ENCODE data around the gene MFRP.

Gene MFRP

DNA sequence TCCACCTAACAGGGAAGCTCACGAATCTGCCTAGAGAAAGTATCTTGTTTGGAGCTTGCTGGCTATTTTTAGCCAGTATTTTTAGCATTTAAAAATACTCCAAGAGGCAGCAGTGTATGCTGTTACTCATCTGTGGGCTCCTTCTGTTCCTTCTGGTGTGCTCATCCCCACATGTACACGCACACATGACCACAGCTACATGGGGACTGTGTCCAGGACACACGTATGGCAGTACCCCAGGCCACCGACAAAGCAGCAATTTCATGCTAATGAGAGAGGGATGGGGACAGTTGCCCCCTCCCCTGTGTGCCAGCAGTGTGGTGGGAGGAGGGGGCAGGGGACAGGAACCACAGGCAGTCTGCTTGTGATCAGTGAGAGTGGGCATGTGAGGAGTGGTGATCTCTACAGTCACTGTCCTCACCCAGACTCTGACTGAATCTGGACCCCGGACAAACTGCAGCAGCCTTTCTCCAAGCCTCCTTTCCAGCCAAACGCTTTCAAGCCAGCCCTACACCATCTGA, 18.6 kb upstream of the MFRP start:
- no peak overlapping the region for H3K27ac ChIP-seq (ENCODE audit: low read depth, low read length)
- no peaks in the 10 kb centered on the region for H3K9me2 ChIP-seq (replicated peaks; ENCODE audit: insufficient read depth, low read length)
- no peak overlapping the region for H3K9ac ChIP-seq (ENCODE audit: low read length)
- no peaks in the 10 kb centered on the region for H3K27me3 ChIP-seq (ENCODE audit: low read length)
- H3K4me2 ChIP-seq (ENCODE audit: low read depth, low read length, poor library complexity, severe bottlenecking), result no peak overlapping the region
- TF ChIP-seq CTCF (IDR thresholded peaks at IDR 0.05; ENCODE audit: insufficient read depth, low read length, poor library complexity, severe bottlenecking) (no peak), EZH2phosphoT487 (conservative IDR thresholded peaks at IDR 0.05; ENCODE audit: low read length) (no peak)
- H3K4me3 ChIP-seq (ENCODE audit: insufficient read depth, low read length, poor library complexity, severe bottlenecking), result no peak overlapping the region
- H4K20me1 ChIP-seq (ENCODE audit: low read depth, low read length), result no peaks in the 10 kb centered on the region
- no peaks in the 10 kb centered on the region for H3K36me3 ChIP-seq (ENCODE audit: low read length)
- H3K9me3 ChIP-seq (ENCODE audit: insufficient read depth, low read length), result no peaks in the 10 kb centered on the region
- H3K79me2 ChIP-seq (ENCODE audit: insufficient read depth, low read length), result no peaks in the 10 kb centered on the region
- H3F3A ChIP-seq (ENCODE audit: insufficient read depth), result no peaks in the 10 kb centered on the region
- no peak overlapping the region for H2AFZ ChIP-seq (ENCODE audit: low read depth, low read length, severe bottlenecking)

GRCh38 chr11:119363851-119364590, 17.5 kb upstream of the MFRP start:
- Histone ChIP-seq H4K20me1 (ENCODE audit: low read depth, low read length) (no peaks in the 10 kb centered on the region), H2AFZ (ENCODE audit: low read depth, low read length, severe bottlenecking) (no peak overlapping the region), H3K36me3 (ENCODE audit: low read length) (no peaks in the 10 kb centered on the region), H3K4me3 (ENCODE audit: insufficient read depth, low read length, poor library complexity, severe bottlenecking) (no peak overlapping the region), H3K27ac (ENCODE audit: low read depth, low read length) (no peak overlapping the region), H3K79me2 (ENCODE audit: insufficient read depth, low read length) (no peaks in the 10 kb centered on the region), H3K9me3 (ENCODE audit: insufficient read depth, low read length) (no peaks in the 10 kb centered on the region), H3K9ac (ENCODE audit: low read length) (no peak overlapping the region), H3F3A (ENCODE audit: insufficient read depth) (no peaks in the 10 kb centered on the region), H3K27me3 (ENCODE audit: low read length) (no peaks in the 10 kb centered on the region), H3K9me2 (replicated peaks; ENCODE audit: insufficient read depth, low read length) (no peaks in the 10 kb centered on the region), H3K4me2 (ENCODE audit: low read depth, low read length, poor library complexity, severe bottlenecking) (no peak overlapping the region)
- TF ChIP-seq CTCF (IDR thresholded peaks at IDR 0.05; ENCODE audit: insufficient read depth, low read length, poor library complexity, severe bottlenecking), result no peak
- TF ChIP-seq EZH2phosphoT487 (conservative IDR thresholded peaks at IDR 0.05; ENCODE audit: low read length), result no peak

DNA sequence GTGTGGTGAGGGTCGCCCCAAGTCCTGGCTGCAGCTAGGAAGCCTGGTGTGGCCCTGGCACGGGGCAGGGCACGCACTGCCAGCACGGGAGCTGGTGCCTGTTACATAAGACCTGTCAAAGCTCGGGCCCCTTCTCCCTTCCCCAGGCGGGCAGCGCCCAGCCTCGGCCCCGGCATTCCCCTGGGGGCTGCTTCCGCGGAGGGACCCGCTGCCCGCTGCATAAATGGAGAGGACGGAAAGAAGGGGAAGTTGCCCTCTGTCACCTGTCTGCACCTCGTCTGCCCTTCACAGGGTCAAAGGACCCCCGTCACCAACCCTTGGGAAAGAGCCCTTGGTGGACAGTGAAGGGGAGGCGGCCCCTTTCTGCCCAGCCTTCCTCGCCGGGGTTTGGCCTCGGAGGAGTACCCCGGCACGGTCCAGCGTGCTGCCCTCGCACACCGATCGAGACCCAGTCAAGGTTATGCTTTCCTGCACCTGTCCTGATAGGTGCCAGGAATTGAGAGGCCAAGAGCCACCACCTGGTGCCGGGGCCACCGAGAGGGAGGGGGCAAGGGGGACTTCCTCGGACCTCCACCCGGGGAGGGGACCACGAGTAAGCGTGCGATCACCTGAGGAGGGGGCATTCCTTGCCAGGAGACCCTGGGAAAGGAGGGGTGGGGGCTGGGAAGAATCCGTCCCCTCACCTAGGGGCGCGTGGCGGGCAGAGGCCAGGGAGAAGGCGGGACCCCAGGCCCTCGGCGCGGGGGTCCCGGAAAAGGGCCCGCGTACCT, 16.8 kb upstream of the MFRP start:
- H3K9ac ChIP-seq (ENCODE audit: low read length), result no peak overlapping the region
- no peaks in the 10 kb centered on the region for H3K79me2 ChIP-seq (ENCODE audit: insufficient read depth, low read length)
- no peak overlapping the region for H3K27ac ChIP-seq (ENCODE audit: low read depth, low read length)
- H3K9me3 ChIP-seq (ENCODE audit: insufficient read depth, low read length), result no peaks in the 10 kb centered on the region
- TF ChIP-seq CTCF (IDR thresholded peaks at IDR 0.05; ENCODE audit: insufficient read depth, low read length, poor library complexity, severe bottlenecking) (no peak), EZH2phosphoT487 (conservative IDR thresholded peaks at IDR 0.05; ENCODE audit: low read length) (no peak)
- no peak overlapping the region for H3K4me3 ChIP-seq (ENCODE audit: insufficient read depth, low read length, poor library complexity, severe bottlenecking)
- H3K36me3 ChIP-seq (ENCODE audit: low read length), result no peaks in the 10 kb centered on the region
- H4K20me1 ChIP-seq (ENCODE audit: low read depth, low read length), result no peaks in the 10 kb centered on the region
- no peak overlapping the region for H2AFZ ChIP-seq (ENCODE audit: low read depth, low read length, severe bottlenecking)
- H3K4me2 ChIP-seq (ENCODE audit: low read depth, low read length, poor library complexity, severe bottlenecking), result no peak overlapping the region
- no peaks in the 10 kb centered on the region for H3K27me3 ChIP-seq (ENCODE audit: low read length)
- H3F3A ChIP-seq (ENCODE audit: insufficient read depth), result no peaks in the 10 kb centered on the region
- no peaks in the 10 kb centered on the region for H3K9me2 ChIP-seq (replicated peaks; ENCODE audit: insufficient read depth, low read length)
